GDM1 (cell line): Measurements from ENCODE around the gene COPZ1.
A peak's percentile ranks its signal among the peaks of the same experiment; 100 is the strongest.

ENCODE experiments used
- DNase-seq: peaks from one replicate; lab custom pipeline; 2025; lab: John Stamatoyannopoulos, UW

COPZ1 gene

DNA sequence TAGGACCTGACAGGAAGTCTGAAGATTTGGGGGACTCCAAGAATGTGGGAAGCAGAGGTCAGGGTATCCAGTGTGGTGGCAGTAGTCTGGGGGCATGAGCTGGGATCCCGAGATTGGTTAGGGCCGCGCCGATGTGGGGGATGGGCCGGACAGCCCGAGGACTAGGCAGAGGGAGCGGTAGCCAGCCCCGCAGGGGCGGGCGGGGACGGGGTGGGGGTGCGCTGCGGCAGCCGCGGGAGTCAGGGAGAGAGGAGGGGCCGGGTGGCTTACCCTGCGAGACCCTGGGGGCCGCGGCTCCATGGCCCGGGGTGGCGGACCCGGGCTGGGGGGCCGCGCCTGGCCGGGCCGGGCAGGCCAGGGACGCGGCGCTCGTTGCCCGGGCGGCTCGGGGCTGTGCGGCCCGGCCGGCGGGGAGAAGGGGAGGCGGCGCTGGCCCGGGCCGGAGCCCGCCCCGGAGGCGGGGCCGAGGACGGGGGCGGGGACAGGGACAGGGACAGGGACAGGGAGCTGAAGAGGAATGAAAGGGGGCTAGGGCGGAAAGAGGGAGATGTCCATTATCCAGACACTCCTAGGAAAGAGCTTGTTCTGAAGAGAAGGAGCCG is 54.0 kb downstream of the COPZ1 start:
- DNase-seq: no peak

DNA sequence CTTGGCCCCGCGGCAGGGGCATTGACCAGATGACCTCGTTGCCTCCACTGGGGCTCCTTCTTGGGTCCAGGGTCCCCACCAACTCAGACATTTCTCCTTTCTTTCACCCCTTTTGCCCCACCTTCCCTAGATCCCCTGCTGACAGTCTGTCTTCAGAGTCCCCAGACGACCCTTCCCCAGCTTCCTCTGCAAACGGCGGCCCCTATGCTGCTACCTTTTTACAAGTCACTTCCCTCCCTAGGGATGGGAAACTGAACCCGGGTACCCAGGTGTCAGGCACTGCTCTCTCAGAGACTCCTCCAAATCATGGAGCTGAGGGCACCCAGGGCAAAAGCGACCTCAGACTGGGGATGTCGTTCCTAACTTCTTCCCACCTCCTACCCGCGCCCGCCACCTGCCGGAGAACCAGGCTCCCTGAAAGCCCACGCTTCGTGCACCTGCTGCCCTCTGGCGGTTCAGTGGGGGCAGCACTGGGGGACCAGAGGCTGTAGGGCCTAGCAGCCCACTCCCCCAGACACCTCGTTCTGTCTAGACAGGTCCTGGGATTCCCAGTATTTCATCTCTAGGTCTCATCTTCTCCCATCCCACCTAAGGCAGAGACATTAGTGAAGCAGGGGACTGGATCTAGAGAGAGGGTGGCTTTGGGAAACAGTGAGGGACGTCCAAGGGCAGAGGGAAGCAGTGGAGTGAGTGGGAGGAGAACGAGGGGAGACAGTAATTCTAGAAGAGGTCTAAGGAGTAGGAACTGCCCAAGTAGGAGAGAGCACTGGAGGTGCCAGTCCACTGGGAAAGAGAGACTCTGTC is 54.7 kb downstream of the COPZ1 start:
- DNase-seq: no peak

DNA sequence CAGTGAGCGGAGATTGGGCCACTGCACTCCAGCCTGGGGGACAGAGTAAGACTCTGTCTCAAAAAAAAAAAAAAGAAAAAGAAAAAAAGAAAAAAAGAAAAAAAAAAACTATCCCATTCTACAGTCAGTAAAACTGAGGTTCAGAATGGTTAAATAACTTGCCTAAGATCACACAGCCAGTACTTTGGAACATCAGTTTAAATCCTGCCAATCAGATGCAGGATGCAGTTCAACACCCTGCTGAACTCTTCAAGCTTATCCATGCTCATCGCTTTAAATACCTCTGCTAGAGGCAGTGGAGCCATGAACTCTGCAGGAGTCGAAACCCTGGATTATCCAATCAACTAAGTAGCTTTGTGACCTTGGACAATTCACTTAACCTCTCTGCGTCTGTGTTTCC is 56.2 kb downstream of the COPZ1 start:
- DNase-seq: no peak

DNA sequence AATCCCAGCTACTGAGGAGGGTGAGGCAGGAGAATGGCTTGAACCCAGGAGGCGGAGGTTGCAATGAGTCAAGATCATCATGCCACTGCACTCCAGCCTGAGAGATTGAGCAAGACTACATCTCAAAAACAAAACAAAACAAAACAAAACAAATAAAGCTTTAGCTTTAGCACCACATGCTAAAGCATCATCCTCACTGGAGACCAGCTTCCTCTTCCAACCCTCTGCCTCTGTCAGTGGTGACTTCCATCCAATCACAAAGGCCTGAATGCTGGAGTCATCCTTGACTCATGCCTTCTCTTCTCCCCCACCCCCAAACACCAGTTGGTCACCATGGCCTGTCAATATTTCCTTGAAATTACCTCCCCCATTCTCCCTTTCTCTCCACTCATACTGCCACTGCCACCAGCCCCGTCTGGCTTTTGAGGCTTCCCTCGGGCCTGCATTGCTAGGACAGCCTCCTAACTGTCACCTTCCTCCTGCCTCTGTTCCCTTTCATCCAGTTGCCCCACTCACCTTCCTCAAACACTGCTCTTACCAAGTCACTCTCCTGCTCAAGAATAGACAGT is 58.2 kb downstream of the COPZ1 start:
- peak; percentile 35 for DNase-seq

DNA sequence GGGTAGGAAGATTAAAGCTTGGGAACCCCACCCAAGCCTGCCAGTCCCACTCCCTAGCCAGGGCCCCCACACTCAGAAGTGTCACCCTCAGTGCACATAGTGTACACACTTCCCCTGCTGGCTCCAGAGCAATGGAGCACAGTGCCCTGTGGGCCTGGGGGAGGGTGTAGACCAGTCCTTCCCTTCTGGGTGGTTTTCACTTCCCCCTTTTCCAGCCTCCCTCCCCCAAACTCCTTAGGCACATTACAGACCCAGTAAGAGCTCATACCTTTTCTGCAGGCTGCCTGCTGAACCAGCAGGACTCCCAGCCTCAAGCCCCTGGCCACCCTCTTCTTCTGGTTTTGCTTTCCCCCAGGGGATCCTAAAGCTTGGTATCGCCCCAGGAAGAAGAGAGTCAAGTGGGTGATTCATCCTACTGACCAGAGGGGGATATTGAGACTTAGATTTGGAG is 59.7 kb downstream of the COPZ1 start, which contains the start of gene ZNF385A:
Gene ZNF385A, minus strand, starts transcription at position 143 of the 451 bp plus-strand sequence. CDS start 219 bp downstream, outside the sequence.
- DNase-seq: peak; percentile 84

DNA sequence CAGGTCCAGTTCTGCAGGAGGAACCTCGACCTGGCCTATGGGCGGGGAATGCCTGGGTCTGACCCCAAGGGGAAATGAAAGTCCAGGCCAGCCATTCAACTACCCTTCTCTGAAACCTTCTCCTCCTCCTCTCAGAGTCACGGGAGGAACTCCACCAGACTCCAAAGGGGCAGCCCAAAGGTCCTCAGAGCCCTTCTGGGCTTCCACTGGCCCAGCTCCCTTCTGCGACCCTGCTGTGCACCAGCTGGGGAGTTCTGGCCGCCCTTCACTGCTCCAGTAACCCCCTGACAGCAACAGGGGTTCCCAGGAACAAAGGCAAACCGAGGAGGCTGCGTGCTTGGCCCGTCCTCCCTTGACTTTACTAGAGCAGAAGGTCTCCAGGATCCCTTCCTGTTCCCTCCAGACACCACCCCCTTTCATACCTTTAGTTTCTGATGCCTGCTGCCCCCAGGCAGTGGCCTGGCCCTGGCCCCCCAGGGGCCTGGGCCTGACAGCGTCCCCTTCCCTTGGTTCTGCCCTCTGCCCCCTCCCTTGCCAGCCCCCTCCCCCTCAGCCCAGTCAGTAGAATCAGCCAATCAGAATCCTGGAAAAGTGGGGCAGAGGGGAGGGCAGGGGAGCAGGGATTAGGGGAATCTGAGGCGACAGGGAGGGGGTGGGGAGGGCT is 60.5 kb downstream of the COPZ1 start:
- DNase-seq: no peak

DNA sequence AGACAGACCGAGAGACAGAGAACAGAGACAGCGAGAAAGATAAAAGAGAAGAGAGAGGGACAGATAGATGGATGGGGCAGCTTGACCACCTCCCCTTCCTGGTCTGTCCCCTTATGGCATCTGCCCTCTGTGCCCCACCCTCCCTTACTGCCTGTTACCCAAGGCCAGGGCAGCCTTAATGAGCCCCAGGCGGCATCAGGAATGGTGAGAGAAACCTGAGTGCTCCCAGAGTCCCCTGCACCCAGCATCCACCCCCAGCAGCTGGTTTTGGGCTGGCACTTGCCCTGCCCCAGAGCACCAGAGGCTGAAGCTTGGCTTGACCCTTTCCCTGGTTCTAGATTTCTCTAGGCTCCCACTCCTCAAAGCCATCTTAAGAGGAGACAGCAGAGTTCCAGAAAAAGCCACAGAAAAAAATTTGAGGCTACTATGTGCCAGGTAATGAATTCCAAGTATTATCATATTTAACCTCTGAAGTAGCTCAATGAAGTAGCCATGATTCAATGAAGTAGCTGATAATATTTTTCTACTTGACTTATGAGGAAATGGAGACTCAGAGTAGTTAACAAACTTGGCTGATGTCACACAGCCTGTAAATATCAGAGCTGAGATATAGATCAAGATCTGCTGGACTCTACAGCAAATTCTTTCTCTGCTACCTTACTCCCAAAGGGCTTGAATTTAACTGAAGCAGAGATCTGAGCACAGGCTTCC is 61.6 kb downstream of the COPZ1 start:
- DNase-seq: no peak

DNA sequence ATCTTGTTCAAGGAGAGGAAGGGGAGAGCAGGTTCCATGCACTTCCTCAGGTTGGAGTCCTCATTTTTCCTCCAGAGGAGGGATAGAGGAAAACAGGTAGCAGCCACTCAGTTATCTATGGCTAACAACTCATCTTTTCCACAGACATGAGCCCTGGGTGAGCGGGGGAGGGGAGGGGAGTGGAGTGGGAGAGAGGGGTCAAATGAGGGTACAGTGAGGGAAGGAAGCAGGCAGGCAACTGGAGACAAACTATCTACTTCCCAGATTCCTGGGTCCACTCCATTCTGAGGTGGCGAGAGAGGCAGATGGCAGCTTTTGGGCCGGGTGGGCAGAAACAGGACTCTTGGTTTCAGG is 62.2 kb downstream of the COPZ1 start:
- no peak for DNase-seq

DNA sequence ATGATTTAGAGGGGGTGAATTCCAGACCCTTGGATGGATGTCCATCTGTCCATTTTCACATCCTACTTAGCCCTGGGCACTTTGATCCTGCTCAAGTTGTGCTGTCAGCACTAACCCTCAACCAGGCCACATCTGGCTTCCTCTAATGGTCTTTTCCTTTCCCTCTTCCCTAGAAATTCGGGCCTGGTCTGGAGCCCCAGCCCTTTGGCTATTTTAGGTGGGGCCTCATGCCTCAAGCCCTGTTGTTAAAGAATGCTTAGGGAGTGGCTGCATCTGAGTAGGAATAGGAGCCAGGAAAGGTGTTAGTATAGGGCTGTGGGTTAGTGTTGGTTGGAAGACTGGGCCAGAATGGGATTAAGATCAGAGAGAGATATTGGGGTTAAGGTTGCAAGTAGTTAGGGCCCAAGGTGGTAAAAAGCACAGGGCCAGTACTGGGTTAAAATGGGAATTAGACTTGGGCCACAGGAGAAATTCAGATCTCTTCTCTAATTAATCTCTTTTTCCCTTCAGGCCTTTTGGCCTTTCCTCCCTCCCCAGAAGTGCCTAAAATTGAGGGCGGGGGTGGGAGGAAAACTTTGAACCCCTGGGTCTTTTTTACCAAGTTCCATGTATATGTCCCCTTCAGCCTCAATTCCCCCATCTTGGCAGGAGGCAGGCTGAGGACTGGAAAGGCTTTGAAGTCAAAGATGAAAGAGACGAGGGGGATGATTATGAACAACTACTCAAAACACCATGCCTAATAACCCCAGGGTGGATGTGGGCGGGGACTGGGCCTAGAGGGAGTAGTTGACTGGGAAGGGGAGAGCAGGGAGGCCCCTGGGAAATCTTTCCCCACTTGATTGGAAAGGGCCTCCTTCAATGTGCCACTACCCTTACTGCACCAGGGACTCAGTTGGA is 63.6 kb downstream of the COPZ1 start:
- DNase-seq: no peak

DNA sequence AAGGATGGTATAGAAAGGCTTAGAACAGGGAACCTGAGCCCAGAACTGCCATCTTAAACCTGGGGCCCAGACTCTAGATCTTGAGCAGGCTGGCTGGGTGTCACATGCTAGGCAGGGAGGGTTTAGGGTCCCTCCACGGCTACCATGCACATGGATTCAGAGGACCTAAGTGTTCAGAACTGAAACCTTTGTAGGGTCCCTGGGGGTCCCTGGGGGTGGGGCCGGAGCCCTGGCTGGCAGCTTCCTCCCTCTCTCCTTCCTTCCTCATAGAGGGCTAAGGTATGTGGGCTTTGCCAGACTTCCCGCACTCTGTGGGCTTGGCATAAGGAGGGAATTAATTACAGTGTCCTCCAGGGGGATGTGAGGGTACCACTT is 64.2 kb downstream of the COPZ1 start:
- DNase-seq: no peak

DNA sequence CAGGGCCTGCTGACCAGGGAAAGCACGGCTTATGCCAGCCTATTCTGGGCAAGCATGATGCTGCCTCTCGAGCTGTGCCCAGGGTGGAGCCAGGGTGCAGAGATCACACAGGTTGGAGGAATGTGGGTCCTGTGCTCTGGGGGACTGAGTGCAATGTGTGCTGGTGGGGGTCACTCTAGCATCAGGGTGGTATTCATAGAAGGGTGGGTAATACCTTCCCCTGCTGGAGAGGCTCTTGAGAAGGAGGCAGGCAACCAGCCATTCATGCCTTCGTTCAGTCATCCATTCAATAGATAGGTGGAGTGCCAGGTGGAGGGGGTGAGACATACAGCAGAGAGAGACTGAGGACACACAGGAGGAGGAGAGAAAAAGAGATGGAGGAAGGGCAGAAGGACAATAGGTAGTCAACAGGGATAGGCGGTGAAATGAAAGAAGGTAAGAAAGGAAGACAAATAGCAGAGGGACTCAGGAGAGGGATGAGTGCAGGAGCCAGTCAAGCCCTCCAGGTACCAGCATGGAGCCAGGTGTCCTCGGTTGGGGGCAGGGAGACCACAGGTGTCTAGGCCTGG is 64.8 kb downstream of the COPZ1 start:
- no peak for DNase-seq

DNA sequence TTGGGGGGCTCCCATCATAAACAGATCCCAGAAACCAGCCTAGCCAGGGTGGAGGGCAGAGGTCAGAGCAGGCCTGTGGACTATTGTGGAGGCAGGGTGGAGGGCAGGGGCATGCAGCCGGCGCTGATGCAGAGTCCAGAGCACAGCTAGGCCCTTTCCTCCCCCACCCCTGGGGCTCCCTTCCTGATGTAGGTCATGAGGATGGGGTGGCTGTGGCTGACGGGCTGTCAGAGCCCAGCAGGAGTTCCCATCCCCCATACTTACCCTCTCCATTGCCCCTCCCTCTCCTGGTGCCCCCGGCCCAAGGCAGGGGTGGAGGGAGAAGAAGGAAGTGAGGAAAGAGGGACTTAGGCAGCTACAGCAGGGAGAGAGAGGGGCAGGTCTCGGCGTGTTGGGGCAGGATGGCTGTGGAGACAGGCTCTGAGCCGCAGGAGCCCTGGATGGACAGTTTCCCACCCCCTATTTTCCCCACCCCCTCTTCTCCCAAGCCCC is 65.3 kb downstream of the COPZ1 start:
- DNase-seq: peak; percentile 65

DNA sequence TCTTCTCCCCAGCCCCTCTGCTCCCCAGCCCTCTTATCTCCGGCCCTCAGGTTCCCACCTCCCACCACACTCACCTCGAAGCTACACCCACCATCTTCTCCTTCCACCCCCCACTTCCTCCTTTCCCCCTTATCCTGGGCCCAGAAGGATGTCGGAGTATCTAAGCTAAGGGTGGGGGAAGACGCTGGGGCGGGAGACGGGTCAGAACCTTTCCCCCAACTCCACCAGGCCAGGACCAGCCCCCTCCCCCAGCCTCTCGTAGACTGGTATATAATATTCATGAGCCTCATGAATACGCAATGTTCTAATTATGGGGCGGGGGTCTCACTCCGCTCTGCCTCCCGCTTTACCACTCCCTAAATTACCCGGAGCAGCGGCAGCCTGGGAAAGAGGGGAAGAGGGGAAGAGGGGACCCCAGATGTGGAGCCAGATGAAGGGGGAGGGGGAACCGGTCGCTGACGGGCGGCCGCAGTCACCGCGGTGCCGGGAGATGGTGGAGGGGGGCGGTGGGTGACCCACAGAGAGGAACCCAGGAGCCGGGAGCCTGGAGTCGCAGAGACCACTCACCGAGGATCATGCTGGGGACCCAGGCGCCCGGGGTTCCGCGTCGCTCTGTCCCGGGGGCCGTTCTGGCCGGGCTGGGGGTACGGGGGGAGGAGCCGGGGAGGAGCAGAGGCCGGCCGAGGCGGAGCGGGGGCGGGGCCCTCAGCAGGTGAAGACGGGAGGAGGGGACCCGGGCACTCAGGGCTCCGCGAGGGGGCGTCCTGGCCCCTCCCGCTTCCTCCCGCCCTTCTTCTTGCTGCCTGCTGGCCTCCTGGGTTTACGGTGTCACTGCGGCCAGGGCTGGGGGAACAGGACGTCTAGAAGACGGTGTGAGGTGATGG is 66.0 kb downstream of the COPZ1 start:
- DNase-seq: peak; percentile 65

DNA sequence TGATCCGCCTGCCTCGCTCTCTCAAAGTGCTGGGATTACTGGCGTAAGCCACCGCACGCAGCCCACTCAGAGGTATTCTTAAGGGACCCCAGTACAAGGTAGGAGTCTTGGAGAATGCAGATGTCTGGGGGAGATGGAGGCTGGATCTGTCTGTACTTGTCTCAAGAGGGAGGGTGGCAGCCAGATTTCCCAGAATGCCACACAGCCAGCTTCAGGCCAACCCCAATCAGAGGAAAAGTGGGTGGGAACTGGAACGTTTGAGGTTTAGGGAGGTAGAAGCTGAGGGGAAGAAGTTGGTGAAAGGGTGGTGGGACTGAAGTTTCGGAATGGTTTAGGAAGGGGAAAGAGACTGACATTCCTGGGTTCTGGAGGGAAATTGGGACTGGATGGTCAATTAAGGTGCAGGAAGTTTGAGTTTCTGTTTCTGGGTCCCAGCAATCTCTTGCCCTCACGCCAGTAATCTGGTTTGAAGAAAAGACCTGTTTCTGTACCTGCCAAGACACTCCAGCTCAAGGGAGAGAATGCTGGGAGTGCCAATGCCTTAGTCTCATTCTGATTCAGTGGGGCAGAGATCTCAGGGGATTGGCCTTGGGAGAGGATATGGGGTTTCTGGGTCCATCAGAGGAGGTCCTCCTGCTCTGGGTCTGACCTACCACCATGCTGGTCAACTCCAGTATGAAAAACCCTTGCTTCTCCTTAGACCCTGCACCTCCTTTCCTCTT is 67.7 kb downstream of the COPZ1 start:
- no peak for DNase-seq

DNA sequence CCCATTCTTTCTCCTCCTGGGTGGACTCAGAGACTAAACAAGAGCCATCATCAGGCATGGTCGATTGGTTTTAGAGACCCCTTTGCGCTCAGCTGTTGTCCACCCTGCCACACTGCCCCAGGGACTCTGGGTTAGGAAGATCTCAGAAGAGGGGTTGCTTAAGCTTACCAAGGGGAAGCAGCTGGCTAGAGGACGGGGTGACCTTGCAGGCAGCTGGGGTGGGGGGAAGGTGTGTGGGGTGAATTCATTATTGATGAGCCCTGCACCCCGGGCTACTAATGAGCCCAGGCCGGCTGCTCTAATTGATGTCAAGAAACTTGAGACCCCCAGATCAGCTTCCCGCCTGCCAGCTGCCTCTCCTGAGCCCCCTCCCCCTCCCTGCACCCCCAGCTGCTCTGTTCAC is 68.3 kb downstream of the COPZ1 start:
- no peak for DNase-seq

DNA sequence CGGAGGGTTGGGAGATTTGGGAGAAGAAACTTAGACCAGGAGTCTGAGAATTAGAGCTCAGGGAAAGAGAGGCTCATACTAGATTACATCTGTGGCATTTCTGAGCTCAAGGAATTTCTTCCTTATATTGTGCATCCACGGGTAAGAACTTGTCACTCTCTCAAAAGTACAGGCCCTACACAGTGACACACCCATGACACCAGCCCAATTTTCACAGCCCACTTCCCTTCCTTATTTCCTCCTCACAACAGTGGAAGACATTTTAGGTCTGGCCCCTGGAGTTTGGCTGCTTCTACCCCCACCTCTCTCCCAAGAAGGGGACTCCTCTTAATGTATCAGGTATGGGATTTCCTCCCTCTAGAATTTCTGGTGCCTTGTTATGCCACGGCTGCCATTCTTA is 68.8 kb downstream of the COPZ1 start:
- DNase-seq: peak; percentile 20

DNA sequence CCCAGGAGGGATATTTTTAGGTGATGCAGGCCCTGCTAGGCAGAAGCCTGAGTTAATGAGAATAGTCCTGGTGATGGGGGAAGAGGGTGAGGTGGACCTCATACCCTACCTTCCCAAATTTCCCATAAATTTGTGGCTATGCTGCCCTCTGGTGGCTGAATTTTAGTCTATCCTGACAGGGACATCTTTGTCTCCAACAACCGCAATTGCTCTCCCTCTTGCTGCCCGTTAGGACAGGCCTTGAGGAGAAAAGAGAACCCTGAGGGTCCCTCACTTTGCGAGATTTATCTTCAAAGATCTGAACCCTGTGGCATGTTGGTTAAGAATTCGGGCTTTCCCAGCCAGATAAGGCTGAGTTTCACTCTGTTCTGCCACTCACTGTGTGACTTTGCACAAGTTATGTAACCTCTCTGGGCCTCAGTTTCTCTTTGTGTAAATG is 69.4 kb downstream of the COPZ1 start:
- peak; percentile 42 for DNase-seq

DNA sequence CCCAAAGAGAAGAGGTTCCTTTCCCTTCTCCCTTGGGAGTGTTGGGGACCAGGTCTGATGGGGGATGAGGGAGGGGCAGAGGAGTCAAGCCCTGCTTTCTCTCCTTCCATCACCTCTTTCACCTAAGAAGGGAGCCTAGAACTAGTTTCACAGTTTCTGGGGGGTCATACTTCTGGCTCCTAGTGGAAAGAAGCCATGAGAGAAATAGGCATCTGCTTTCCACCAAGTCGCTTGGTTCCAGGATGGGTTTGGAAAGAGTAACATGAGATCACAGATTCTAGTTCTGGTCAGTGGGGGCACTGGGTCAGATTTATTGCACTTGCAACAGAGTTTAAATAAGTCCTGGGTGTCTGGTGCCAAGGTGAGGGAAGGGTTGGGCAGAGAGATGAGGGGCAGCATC is 70.1 kb downstream of the COPZ1 start:
- no peak for DNase-seq

DNA sequence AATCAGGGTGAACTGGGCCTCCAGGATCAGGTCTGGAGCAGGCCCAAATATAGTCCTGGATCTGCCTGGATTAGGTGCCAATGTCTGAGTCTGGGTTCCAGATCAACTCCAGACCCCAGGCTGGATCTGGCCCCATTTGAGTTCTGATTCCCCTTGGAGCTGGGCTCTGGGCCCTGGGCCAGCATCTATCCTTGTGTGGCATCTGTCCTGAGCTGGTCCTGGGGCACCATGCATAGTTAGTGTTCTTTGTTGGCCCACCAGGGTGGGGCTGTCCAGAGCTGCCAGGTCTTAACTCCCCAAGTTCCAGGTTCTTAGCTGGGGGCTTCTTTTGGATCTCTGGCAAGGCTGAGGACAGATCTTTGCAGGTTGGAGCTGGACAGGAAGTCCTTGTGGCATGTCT is 70.6 kb downstream of the COPZ1 start:
- DNase-seq: no peak
